ENCODE results near the gene POTEM. TPM values are rescaled to one million over a fixed set of nuclear protein-coding genes. Genes with fewer than 3 reads are reported as not detected.

Gene POTEM
- total RNA-seq (2022; extraction: Qiagen RNA extraction; ENCODE audit: low read depth) = not detected in 5 replicates

DNA sequence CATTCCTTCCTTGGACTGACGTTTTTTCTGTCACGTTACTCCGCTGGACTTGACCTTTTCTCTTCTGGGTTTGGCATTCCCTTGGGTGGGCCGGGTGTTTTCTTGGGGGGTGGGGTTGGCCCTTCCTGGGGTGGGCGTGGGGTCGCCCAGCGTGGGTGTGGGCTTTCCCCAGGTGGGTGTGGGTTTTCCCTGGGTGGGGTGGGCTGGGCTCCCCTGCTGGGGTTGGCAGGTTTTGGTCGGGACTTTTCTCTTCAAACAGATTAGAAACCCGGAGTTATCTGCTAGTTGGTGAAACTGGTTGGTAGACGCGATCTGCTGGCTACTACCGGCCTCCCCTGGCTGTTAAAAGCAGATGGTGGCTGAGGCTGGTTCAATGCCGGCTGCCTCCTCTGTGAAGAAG is at the start of gene POTEM:
Gene POTEM (plus strand): TSS at position 301 of the 400 bp plus-strand sequence. CDS start 52 bp downstream, at position 353.

Measured in A549 treated with ZK216348 at 1 μM for 4 hours (cell line).